BJ (cell line): ENCODE data around the gene KCNIP1. TPM values are rescaled to one million over a fixed set of nuclear protein-coding genes. Genes with fewer than 3 reads are reported as not detected.

Experiments used
- CTCF ChIA-PET: fragments of 350-600 bp; formaldehyde crosslinking; extraction: SDS; loops from one replicate; lab custom pipeline; 2021; ENCODE audit warnings: antibody characterized with exemption, inconsistent platforms; lab: Yijun Ruan, JAX
- POLR2A ChIA-PET: fragments of 300-600 bp; sonication (Branson Sonifier 250); formaldehyde crosslinking; extraction: SDS; loops from one replicate; lab custom pipeline; 2021; ENCODE audit warnings: antibody characterized with exemption; lab: Charles Lee
- DNase-seq: peaks from one replicate; pipeline ENCODE4 v3.0.0-alpha.2; 2011; ENCODE audit warnings: low read depth
- H3K27me3 ChIP-seq: 2 replicates; pipeline ENCODE4 v1.6.0; 2011; ENCODE audit warnings: low read length; ENCODE audit not compliant: control insufficient read depth, insufficient read depth
- H3K36me3 ChIP-seq: 2 replicates; pipeline ENCODE4 v1.5.1; 2011; ENCODE audit warnings: low read length; ENCODE audit not compliant: control insufficient read depth, insufficient read depth
- H3K4me3 ChIP-seq: 2 replicates; pipeline ENCODE4 v1.5.1; 2011; ENCODE audit warnings: low read depth, mild to moderate bottlenecking, control low read depth, low read length
- CTCF ChIP-seq: IDR thresholded peaks from 2 replicates; pipeline ENCODE4 v1.5.1; 2011; ENCODE audit warnings: low read depth, mild to moderate bottlenecking, control low read depth, inconsistent platforms, low read length, moderate library complexity; ENCODE audit not compliant: insufficient read depth
- polyA plus RNA-seq: library from polyadenylated mRNA; depleted of rRNA; stranded (reverse); fragments of >200 nt; gene quantifications from 2 replicates; pipeline ENCODE4 v1.2.3, GENCODE V29; 2011

Gene KCNIP1
- polyA plus RNA-seq, 1 experiment: not detected

- Histone ChIP-seq H3K27me3 (no peaks in the 10 kb centered on the region), H3K4me3 (no peak overlapping the region), H3K36me3 (no peaks in the 10 kb centered on the region)
- CTCF ChIA-PET: no interaction called here
- DNase-seq: no peak
- no peak for TF ChIP-seq CTCF
- POLR2A ChIA-PET: no interaction called here
Measured at GRCh38 chr5:170518277-170518676, 14.5 kb downstream of the KCNIP1 start.

DNA sequence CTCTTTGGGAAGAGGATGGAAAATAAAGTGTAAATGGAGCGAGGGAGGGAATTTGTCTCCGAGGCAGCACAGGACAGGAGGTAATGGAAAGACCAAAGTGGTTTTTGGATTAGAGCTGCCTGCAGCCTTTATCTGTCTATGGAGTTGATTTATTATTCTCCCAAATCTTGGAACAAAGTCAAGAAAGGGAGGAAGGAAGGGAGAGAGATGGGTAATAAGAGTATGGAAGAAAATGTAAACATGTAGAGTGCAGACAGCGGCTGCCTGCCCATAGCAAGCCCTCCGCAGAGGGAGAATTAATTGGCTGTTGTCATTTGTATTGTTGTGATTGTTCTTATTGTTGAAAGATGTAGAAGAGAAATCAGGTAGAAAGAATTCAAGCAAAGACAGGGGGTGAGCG, 15.7 kb downstream of the KCNIP1 start:
- TF ChIP-seq CTCF: no peak
- CTCF ChIA-PET: no interaction called here
- no peak for DNase-seq
- Histone ChIP-seq H3K4me3 (no peak overlapping the region), H3K36me3 (no peaks in the 10 kb centered on the region), H3K27me3 (no peaks in the 10 kb centered on the region)
- POLR2A ChIA-PET: no interaction called here

GRCh38 chr5:170520372-170520771, 16.6 kb downstream of the KCNIP1 start:
- POLR2A ChIA-PET: no interaction called here
- CTCF ChIA-PET: no interaction called here
- Histone ChIP-seq H3K27me3 (no peaks in the 10 kb centered on the region), H3K4me3 (no peak overlapping the region), H3K36me3 (no peaks in the 10 kb centered on the region)
- DNase-seq: no peak
- TF ChIP-seq CTCF: no peak

- POLR2A ChIA-PET: no interaction called here
- no peak for TF ChIP-seq CTCF
Measured at GRCh38 chr5:170522211-170523141, 18.7 kb downstream of the KCNIP1 start.

DNA sequence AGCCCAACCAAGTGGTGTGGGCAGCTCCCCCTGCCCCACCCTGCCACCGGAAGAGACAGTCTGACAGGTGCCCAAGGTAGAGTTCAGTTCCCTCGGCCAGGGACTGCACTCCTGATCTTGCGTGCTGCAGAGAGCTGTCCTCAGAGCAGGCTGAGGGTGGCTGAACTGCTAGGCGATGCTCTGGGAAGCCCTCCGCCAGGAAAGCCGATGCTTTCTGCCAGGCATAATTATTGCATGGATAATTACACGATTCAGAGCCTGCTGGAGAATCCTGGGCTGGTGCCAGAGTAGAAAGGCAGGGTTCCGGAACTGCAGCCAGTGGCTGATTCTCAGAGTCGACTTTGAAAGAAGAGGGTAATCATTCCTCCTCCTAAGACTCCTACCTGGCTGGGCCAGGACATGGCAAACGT, 19.3 kb downstream of the KCNIP1 start:
- no peaks in the 10 kb centered on the region for H3K36me3 ChIP-seq
- H3K27me3 ChIP-seq: no peaks in the 10 kb centered on the region
- TF ChIP-seq CTCF: no peak
- POLR2A ChIA-PET: no interaction called here
- no peak overlapping the region for H3K4me3 ChIP-seq
- CTCF ChIA-PET: no interaction called here
- no peak for DNase-seq

More at GRCh38 chr5:170522211-170523141, 18.7 kb downstream of the KCNIP1 start:
- H3K4me3 ChIP-seq: no peak overlapping the region
- no peaks in the 10 kb centered on the region for H3K36me3 ChIP-seq
- peak; percentile 15 for DNase-seq
- CTCF ChIA-PET: no interaction called here
- H3K27me3 ChIP-seq: no peaks in the 10 kb centered on the region
